DND-41 (cell line): ENCODE measurements around the gene PRMT1.

Source experiments
- CTCF ChIP-seq: IDR thresholded peaks from 2 replicates; pipeline ENCODE4 v1.5.1; 2012; ENCODE audit warnings: borderline replicate concordance, low read length, moderate library complexity, mild to moderate bottlenecking; ENCODE audit not compliant: poor library complexity, severe bottlenecking; ENCODE audit errors: extremely low read depth
- EZH2 ChIP-seq: IDR thresholded peaks from 3 replicates; pipeline ENCODE4 v1.6.1; 2012; ENCODE audit warnings: borderline replicate concordance, low read depth, mild to moderate bottlenecking, moderate library complexity, low read length, inconsistent platforms; ENCODE audit not compliant: severe bottlenecking

GRCh38 chr19:49658566-49659442, 18.3 kb upstream of the PRMT1 start:
- no peak for TF ChIP-seq CTCF
- no peak for TF ChIP-seq EZH2
